Dermis blood vessel endothelial cell (primary cell): Measurements from ENCODE around the gene ANKFY1. TPM values are rescaled to one million over a fixed set of nuclear protein-coding genes. Genes with fewer than 3 reads are reported as not detected.
"Not testable (repeated sequence)": the region's sequence is repeated elsewhere in the genome, so short reads cannot be mapped to it uniquely, and the experiment has no call there.

Source experiments
- DNase-seq: peaks from one replicate; pipeline ENCODE4 v3.0.0; 2010
- total RNA-seq: library from RNA; depleted of rRNA; stranded (reverse); fragments of >200 nt; gene quantifications from 2 replicates; pipeline ENCODE4 v1.2.3, GENCODE V29; 2014

ANKFY1 gene
- total RNA-seq, 1 donor from 2014 or later, result 41.4 TPM

- DNase-seq, result no peak
Observed at GRCh38 chr17:4150096-4150495, 113.7 kb downstream of the ANKFY1 start.

GRCh38 chr17:4148611-4149308, 115.0 kb downstream of the ANKFY1 start:
- DNase-seq, result no peak

- peak; percentile 22 for DNase-seq
Observed at GRCh38 chr17:4147751-4148310, 115.9 kb downstream of the ANKFY1 start.

- DNase-seq, result no peak
Observed at GRCh38 chr17:4146641-4147040, 117.1 kb downstream of the ANKFY1 start.

GRCh38 chr17:4144422-4144747, 119.4 kb downstream of the ANKFY1 start:
- peak; percentile 16 for DNase-seq

GRCh38 chr17:4143563-4144421, 120.0 kb downstream of the ANKFY1 start:
- peak; percentile 96 for DNase-seq

- DNase-seq, result peak; percentile 58
Observed at GRCh38 chr17:4142107-4142900, 121.5 kb downstream of the ANKFY1 start.

GRCh38 chr17:4140125-4140524, 123.7 kb downstream of the ANKFY1 start:
- no peak for DNase-seq

GRCh38 chr17:4138906-4139526, 124.8 kb downstream of the ANKFY1 start:
- not testable (repeated sequence) for DNase-seq

- no peak for DNase-seq
Observed at GRCh38 chr17:4136373-4136772, 127.4 kb downstream of the ANKFY1 start.

- DNase-seq, result no peak
Observed at GRCh38 chr17:4135489-4135888, 128.3 kb downstream of the ANKFY1 start.

GRCh38 chr17:4134721-4135120, 129.1 kb downstream of the ANKFY1 start:
- no peak for DNase-seq

GRCh38 chr17:4130715-4131114, 133.1 kb downstream of the ANKFY1 start:
- peak; percentile 70 for DNase-seq

GRCh38 chr17:4127555-4127954, 136.2 kb downstream of the ANKFY1 start:
- no peak for DNase-seq

- DNase-seq, result no peak
Observed at GRCh38 chr17:4125552-4125951, 138.2 kb downstream of the ANKFY1 start.

GRCh38 chr17:4124999-4125398, 138.8 kb downstream of the ANKFY1 start:
- no peak for DNase-seq

GRCh38 chr17:4120332-4120731, 143.4 kb downstream of the ANKFY1 start:
- DNase-seq, result no peak

- no peak for DNase-seq
Observed at GRCh38 chr17:4119299-4119698, 144.5 kb downstream of the ANKFY1 start.

- DNase-seq, result no peak
Observed at GRCh38 chr17:4118015-4118743, 145.6 kb downstream of the ANKFY1 start.

GRCh38 chr17:4116516-4116915, 147.3 kb downstream of the ANKFY1 start:
- DNase-seq, result no peak
